Measurements from ENCODE around the gene RAD54L. TPM values are rescaled to one million over a fixed set of nuclear protein-coding genes. Genes with fewer than 3 reads are reported as not detected.
"Not testable (repeated sequence)": the region's sequence is repeated elsewhere in the genome, so short reads cannot be mapped to it uniquely, and the experiment has no call there.

RAD54L gene
- total RNA-seq, 5 donors from 2014 or later (not counting 1 experiment from before 2014, with no cell fraction given) = 1.1 to 2.8 (median 1.8) TPM

DNA sequence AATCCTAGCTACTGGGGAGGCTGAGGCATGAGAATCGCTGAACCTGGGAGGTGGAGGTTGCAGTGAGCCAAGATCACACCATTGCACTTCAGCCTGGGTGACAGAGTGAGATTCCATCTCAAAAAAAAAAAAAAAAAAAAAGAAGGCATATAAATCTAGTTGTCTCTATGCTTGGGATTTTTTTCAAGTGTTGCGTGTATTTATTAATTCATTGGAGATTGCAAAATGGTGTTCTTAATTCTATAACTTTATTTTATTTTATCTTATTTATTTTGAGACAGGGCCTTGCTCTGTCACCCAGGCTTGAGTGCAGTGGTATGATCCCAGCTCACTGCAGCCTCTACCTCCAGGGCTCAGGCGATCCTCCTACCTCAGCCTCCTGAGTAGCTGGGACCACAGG lies 16.3 kb upstream of the RAD54L start:
- CTCF ChIA-PET, H3K9me3 ChIP-seq: not testable (repeated sequence)

GRCh38 chr1:46236882-46237281 lies 10.7 kb upstream of the RAD54L start:
- Mint-ChIP-seq H3K27ac (no peak overlapping the region), H3K4me1 (no peaks in the 10 kb centered on the region), H3K9me3 (peaks cover 0 to 5% (median 0%) of the 10 kb centered on the region in 3 donors), H3K27me3 (no peaks in the 10 kb centered on the region), H3K36me3 (no peaks in the 10 kb centered on the region), H3K4me3 (no peak overlapping the region)
- Histone ChIP-seq H3K9me3 (no peaks in the 10 kb centered on the region), H3K27ac (ENCODE audit: low read length) (no peak overlapping the region), H3K27me3 (replicated peaks in 1 of 2; ENCODE audit: control insufficient read depth in 2 of 2, extremely low read depth in 1 of 2, insufficient read depth in 2 of 2, low read length in 1 of 2) (peaks cover 0 to 6% of the 10 kb centered on the region in 2 experiments), H3K4me3 (ENCODE audit: control insufficient read depth in 1 of 2, extremely low read depth in 1 of 2, low read length in 1 of 2) (no peak overlapping the region), H3K36me3 (ENCODE audit: control insufficient read depth in 2 of 2, extremely low read depth in 1 of 2, insufficient read depth in 1 of 2, low read length in 1 of 2) (no peaks in the 10 kb centered on the region), H3K4me1 (ENCODE audit: control insufficient read depth in 1 of 2, extremely low read depth in 1 of 2, insufficient read depth in 2 of 2, low read length in 2 of 2) (no peaks in the 10 kb centered on the region)
- ChIA-PET POLR2A (no interaction called here), CTCF (interaction anchor here in 1 of 2 donors (0.5 kb wide), 1 partner anchor 266 kb away, joined by 3 read pairs; no protein-coding TSS in a partner anchor)
- ATAC-seq (replicated peaks in 1 of 4) (no peak), DNase-seq (no peak)
- WGBS (ENCODE audit: insufficient coverage) = no CpG with 5 or more reads among the region's 4 CpGs

More for the DNA sequence above, 16.3 kb upstream of the RAD54L start:
- POLR2A ChIA-PET; H3K4me1 ChIP-seq (ENCODE audit: control insufficient read depth in 1 of 2, extremely low read depth in 1 of 2, insufficient read depth in 2 of 2, low read length in 2 of 2); H3K4me1 Mint-ChIP-seq; H3K4me3 ChIP-seq (ENCODE audit: control insufficient read depth in 1 of 2, extremely low read depth in 1 of 2, low read length in 1 of 2); H3K9me3 Mint-ChIP-seq; H3K36me3 Mint-ChIP-seq; ATAC-seq (replicated peaks in 1 of 4); H3K27me3 ChIP-seq (replicated peaks in 1 of 2; ENCODE audit: control insufficient read depth in 2 of 2, extremely low read depth in 1 of 2, insufficient read depth in 2 of 2, low read length in 1 of 2); DNase-seq; H3K27ac Mint-ChIP-seq; H3K36me3 ChIP-seq (ENCODE audit: control insufficient read depth in 2 of 2, extremely low read depth in 1 of 2, insufficient read depth in 1 of 2, low read length in 1 of 2); H3K4me3 Mint-ChIP-seq; H3K27me3 Mint-ChIP-seq; H3K27ac ChIP-seq (ENCODE audit: low read length): not testable (repeated sequence)
- WGBS (ENCODE audit: insufficient coverage) = no CpG with 5 or more reads among the region's 3 CpGs

- H3K27ac ChIP-seq (ENCODE audit: low read length); H3K9me3 Mint-ChIP-seq; H3K36me3 ChIP-seq (ENCODE audit: control insufficient read depth in 2 of 2, extremely low read depth in 1 of 2, insufficient read depth in 1 of 2, low read length in 1 of 2); H3K27me3 ChIP-seq (replicated peaks in 1 of 2; ENCODE audit: control insufficient read depth in 2 of 2, extremely low read depth in 1 of 2, insufficient read depth in 2 of 2, low read length in 1 of 2); ATAC-seq (replicated peaks in 1 of 4); CTCF ChIA-PET; H3K27ac Mint-ChIP-seq; H3K4me1 ChIP-seq (ENCODE audit: control insufficient read depth in 1 of 2, extremely low read depth in 1 of 2, insufficient read depth in 2 of 2, low read length in 2 of 2); DNase-seq; H3K9me3 ChIP-seq; H3K36me3 Mint-ChIP-seq; POLR2A ChIA-PET; H3K4me3 Mint-ChIP-seq; H3K27me3 Mint-ChIP-seq; H3K4me3 ChIP-seq (ENCODE audit: control insufficient read depth in 1 of 2, extremely low read depth in 1 of 2, low read length in 1 of 2); H3K4me1 Mint-ChIP-seq: not testable (repeated sequence)
- WGBS (ENCODE audit: insufficient coverage) = no CpG with 5 or more reads among the region's 1 CpG
Observed at GRCh38 chr1:46238865-46239264, 8.7 kb upstream of the RAD54L start.

- H3K4me1 Mint-ChIP-seq; H3K9me3 ChIP-seq; CTCF ChIA-PET; H3K27me3 ChIP-seq (replicated peaks in 1 of 2; ENCODE audit: control insufficient read depth in 2 of 2, extremely low read depth in 1 of 2, insufficient read depth in 2 of 2, low read length in 1 of 2); H3K4me1 ChIP-seq (ENCODE audit: control insufficient read depth in 1 of 2, extremely low read depth in 1 of 2, insufficient read depth in 2 of 2, low read length in 2 of 2); DNase-seq; POLR2A ChIA-PET; H3K9me3 Mint-ChIP-seq; H3K4me3 Mint-ChIP-seq; H3K36me3 Mint-ChIP-seq; H3K27ac ChIP-seq (ENCODE audit: low read length); H3K27ac Mint-ChIP-seq; H3K4me3 ChIP-seq (ENCODE audit: control insufficient read depth in 1 of 2, extremely low read depth in 1 of 2, low read length in 1 of 2); H3K36me3 ChIP-seq (ENCODE audit: control insufficient read depth in 2 of 2, extremely low read depth in 1 of 2, insufficient read depth in 1 of 2, low read length in 1 of 2); H3K27me3 Mint-ChIP-seq; ATAC-seq (replicated peaks in 1 of 4): not testable (repeated sequence)
- WGBS (ENCODE audit: insufficient coverage) = no CpG with 5 or more reads among the region's 38 CpGs
Observed at GRCh38 chr1:46241733-46242132, 5.8 kb upstream of the RAD54L start.

DNA sequence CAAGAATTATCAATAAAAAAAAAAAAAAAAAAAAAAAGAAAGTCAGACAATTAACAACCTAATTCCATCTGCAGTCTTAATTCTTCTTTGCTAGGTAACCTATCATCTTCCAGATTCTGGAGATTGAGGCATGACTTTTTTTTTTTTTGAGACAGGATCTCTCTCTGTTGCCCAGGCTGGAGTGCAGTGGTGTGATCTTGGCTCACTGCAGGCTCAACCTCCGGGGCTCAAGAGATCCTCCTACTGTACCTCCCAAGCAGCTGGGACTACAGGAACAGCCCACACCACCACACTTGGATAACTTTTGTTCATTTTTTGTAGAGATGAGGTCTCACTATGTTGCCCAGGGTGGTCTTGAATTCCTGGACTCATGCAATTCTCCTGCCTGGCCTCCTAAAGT lies 4.6 kb upstream of the RAD54L start:
- no peaks in the 10 kb centered on the region for H3K36me3 ChIP-seq (ENCODE audit: control insufficient read depth in 2 of 2, extremely low read depth in 1 of 2, insufficient read depth in 1 of 2, low read length in 1 of 2)
- H3K27ac Mint-ChIP-seq = no peak overlapping the region
- no peaks in the 10 kb centered on the region for H3K27me3 ChIP-seq (replicated peaks in 1 of 2; ENCODE audit: control insufficient read depth in 2 of 2, extremely low read depth in 1 of 2, insufficient read depth in 2 of 2, low read length in 1 of 2)
- H3K4me1 ChIP-seq (ENCODE audit: control insufficient read depth in 1 of 2, extremely low read depth in 1 of 2, insufficient read depth in 2 of 2, low read length in 2 of 2) = peaks cover 5 to 16% of the 10 kb centered on the region in 2 experiments
- ChIA-PET CTCF (interaction anchor here in 1 of 2 donors (0.5 kb wide), 1 partner anchor 441 kb away, joined by 3 read pairs; no protein-coding TSS in a partner anchor), POLR2A (no interaction called here)
- no peak overlapping the region for H3K27ac ChIP-seq (ENCODE audit: low read length)
- no CpG with 5 or more reads among the region's 1 CpG for WGBS (ENCODE audit: insufficient coverage)
- no peaks in the 10 kb centered on the region for H3K9me3 ChIP-seq
- H3K4me1 Mint-ChIP-seq = peaks cover 12 to 13% (median 13%) of the 10 kb centered on the region in 3 donors
- DNase-seq (no peak), ATAC-seq (replicated peaks in 1 of 4) (no peak)
- no peak overlapping the region for H3K4me3 ChIP-seq (ENCODE audit: control insufficient read depth in 1 of 2, extremely low read depth in 1 of 2, low read length in 1 of 2)
- peaks cover 0 to 5% (median 0%) of the 10 kb centered on the region in 3 donors for H3K9me3 Mint-ChIP-seq
- no peaks in the 10 kb centered on the region for H3K27me3 Mint-ChIP-seq
- no peaks in the 10 kb centered on the region for H3K36me3 Mint-ChIP-seq
- H3K4me3 Mint-ChIP-seq = no peak overlapping the region

DNA sequence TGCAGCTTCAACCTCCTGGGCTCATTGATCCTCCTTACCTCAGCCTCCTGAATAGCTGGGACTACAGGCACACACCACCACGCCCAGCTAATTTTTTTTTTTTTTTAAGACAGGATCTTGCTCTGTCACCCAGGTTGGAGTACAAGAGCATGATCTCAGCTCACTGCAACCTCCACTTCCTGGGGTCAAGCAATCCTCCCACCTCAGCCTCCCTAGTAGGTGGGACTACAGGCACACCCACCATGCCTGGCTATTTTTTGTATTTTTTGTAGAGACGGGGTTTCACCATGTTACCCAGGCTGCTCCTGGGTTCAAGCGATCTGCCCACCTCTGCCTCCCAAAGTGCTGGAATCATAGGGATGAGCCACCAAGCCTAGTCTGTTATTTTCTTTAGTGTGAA lies 3.7 kb upstream of the RAD54L start:
- H3K27me3 Mint-ChIP-seq; H3K27me3 ChIP-seq (replicated peaks in 1 of 2; ENCODE audit: control insufficient read depth in 2 of 2, extremely low read depth in 1 of 2, insufficient read depth in 2 of 2, low read length in 1 of 2); H3K4me3 ChIP-seq (ENCODE audit: control insufficient read depth in 1 of 2, extremely low read depth in 1 of 2, low read length in 1 of 2); ATAC-seq (replicated peaks in 1 of 4); H3K27ac ChIP-seq (ENCODE audit: low read length); H3K36me3 ChIP-seq (ENCODE audit: control insufficient read depth in 2 of 2, extremely low read depth in 1 of 2, insufficient read depth in 1 of 2, low read length in 1 of 2); DNase-seq; H3K9me3 ChIP-seq; H3K9me3 Mint-ChIP-seq; H3K4me3 Mint-ChIP-seq; POLR2A ChIA-PET; H3K36me3 Mint-ChIP-seq; H3K27ac Mint-ChIP-seq: not testable (repeated sequence)
- CTCF ChIA-PET = interaction anchor here (0.6 to 1.4 kb wide), 3 partner anchors 42 to 103 kb away, joined by 3 to 7 read pairs (median 4); no protein-coding TSS in a partner anchor
- peaks cover 5 to 20% of the 10 kb centered on the region in 2 experiments for H3K4me1 ChIP-seq (ENCODE audit: control insufficient read depth in 1 of 2, extremely low read depth in 1 of 2, insufficient read depth in 2 of 2, low read length in 2 of 2)
- WGBS (ENCODE audit: insufficient coverage) = 83% methylated on average over 1 of the region's 3 CpGs
- peaks cover 12 to 18% (median 17%) of the 10 kb centered on the region in 3 donors for H3K4me1 Mint-ChIP-seq
